Activated CD8-positive, alpha-beta memory T cell treated with anti-CD3 and anti-CD28 coated beads, Interleukin-2, amount 10 ng/mL, durations not matched to agents 7 days and 5 days (primary cell): ENCODE results near the gene KIF11. TPM values are rescaled to one million over a fixed set of nuclear protein-coding genes. Genes with fewer than 3 reads are reported as not detected.

Experiments used
- total RNA-seq, 2 experiments: library from RNA; stranded (reverse); gene quantifications; one replicate each; pipeline ENCODE4 v1.2.3, GENCODE V29; 2021

Gene KIF11
- total RNA-seq, 2 experiments from 2014 or later, result 76.9 to 79.6 TPM

Other genes starting within 250 kb of the KIF11 start
- 10 to 100 TPM; 14.1 to 25.9 TPM for gene IDE, start 19.0 kb upstream of the KIF11 start, total RNA-seq
- under 1 TPM in 1 of 2 experiments, not detected in 1; 0.23 TPM for gene HHEX, start 96.8 kb downstream of the KIF11 start, total RNA-seq